ENCODE measurements around the gene CCDC50. TPM values are rescaled to one million over a fixed set of nuclear protein-coding genes. Genes with fewer than 3 reads are reported as not detected.
A peak's percentile ranks its signal among the peaks of the same experiment; 100 is the strongest.

The CCDC50 gene
- total RNA-seq, 4 donors from 2014 or later = 68.1 to 201 (median 106) TPM

- peak overlapping the region in 1 of 4 donors; percentile 22 for H3K27ac ChIP-seq
- H3K4me3 ChIP-seq = no peak overlapping the region
- DNase-seq = no peak
- H3K36me3 ChIP-seq = no peaks in the 10 kb centered on the region
- no peaks in the 10 kb centered on the region for H3K27me3 ChIP-seq
- TF ChIP-seq, protein P1, sequence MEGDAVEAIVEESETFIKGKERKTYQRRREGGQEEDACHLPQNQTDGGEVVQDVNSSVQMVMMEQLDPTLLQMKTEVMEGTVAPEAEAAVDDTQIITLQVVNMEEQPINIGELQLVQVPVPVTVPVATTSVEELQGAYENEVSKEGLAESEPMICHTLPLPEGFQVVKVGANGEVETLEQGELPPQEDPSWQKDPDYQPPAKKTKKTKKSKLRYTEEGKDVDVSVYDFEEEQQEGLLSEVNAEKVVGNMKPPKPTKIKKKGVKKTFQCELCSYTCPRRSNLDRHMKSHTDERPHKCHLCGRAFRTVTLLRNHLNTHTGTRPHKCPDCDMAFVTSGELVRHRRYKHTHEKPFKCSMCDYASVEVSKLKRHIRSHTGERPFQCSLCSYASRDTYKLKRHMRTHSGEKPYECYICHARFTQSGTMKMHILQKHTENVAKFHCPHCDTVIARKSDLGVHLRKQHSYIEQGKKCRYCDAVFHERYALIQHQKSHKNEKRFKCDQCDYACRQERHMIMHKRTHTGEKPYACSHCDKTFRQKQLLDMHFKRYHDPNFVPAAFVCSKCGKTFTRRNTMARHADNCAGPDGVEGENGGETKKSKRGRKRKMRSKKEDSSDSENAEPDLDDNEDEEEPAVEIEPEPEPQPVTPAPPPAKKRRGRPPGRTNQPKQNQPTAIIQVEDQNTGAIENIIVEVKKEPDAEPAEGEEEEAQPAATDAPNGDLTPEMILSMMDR (IDR thresholded peaks at IDR 0.05) = no peak
- TF ChIP-seq POLR2A (IDR thresholded peaks at IDR 0.05) = no peak
- H3K4me1 ChIP-seq = peaks cover 0 to 10% (median 3%) of the 10 kb centered on the region in 4 donors
- no peaks in the 10 kb centered on the region for H3K9me3 ChIP-seq
These were observed 7.6 kb downstream of the CCDC50 start for GRCh38 chr3:191336833-191337232.

DNA sequence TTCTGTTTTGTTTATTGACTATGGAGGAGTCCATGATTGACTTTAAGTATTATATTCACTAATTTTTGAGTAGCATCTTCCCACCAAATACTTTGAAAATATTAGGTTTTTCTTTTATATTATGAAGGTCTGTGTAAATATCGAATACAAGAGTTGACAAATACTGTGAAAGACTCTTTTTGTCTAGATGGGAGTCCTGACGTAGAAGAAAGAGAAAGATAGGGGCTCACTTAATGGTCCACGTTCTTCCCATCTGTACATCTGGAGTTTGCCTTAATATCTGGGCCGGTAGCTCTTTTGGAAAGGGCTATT lies 8.9 kb downstream of the CCDC50 start:
- no peaks in the 10 kb centered on the region for H3K27me3 ChIP-seq
- H3K27ac ChIP-seq = no peak overlapping the region
- peaks cover 0 to 8% (median 3%) of the 10 kb centered on the region in 4 donors for H3K4me1 ChIP-seq
- H3K36me3 ChIP-seq = no peaks in the 10 kb centered on the region
- H3K9me3 ChIP-seq = no peaks in the 10 kb centered on the region
- no peak for DNase-seq
- TF ChIP-seq POLR2A (IDR thresholded peaks at IDR 0.05) = no peak
- TF ChIP-seq, protein P1 (IDR thresholded peaks at IDR 0.05) = no peak
- H3K4me3 ChIP-seq = no peak overlapping the region

DNA sequence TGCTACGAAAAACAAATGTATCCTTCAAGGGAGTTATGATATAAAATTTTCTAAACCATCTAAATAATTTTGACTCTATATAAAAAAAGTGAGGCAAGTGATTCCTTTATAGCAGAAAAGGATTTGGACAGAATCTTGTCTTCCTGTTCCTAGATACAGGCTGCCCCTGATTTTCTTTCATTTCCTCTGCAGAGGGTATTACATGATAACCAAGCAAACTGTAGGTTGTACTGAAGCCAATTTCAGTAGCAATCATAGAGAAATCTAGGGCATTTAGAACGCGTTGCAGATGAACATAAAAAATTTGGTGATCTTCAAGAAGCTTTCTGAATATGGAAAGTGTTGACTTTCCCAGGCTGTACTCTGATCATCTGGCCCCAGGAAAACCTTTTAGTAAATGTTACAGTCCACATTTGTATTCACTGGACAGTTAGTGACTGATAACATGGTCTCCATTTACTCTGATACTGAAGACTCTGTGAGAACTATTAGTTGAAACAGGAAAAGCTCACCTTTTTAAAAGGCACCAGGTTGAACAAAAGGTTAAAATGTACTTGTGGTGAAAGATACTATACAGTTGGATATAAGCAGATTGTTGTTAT lies 10.2 kb downstream of the CCDC50 start:
- no peak for DNase-seq
- no peaks in the 10 kb centered on the region for H3K36me3 ChIP-seq
- TF ChIP-seq, protein P1 (IDR thresholded peaks at IDR 0.05) = no peak
- no peak for TF ChIP-seq POLR2A (IDR thresholded peaks at IDR 0.05)
- H3K27ac ChIP-seq = no peak overlapping the region
- peaks cover 0 to 8% (median 0%) of the 10 kb centered on the region in 4 donors for H3K4me1 ChIP-seq
- no peak overlapping the region for H3K4me3 ChIP-seq
- no peaks in the 10 kb centered on the region for H3K9me3 ChIP-seq
- no peaks in the 10 kb centered on the region for H3K27me3 ChIP-seq

GRCh38 chr3:191340351-191340750 lies 11.2 kb downstream of the CCDC50 start:
- H3K4me3 ChIP-seq = no peak overlapping the region
- H3K27me3 ChIP-seq = no peaks in the 10 kb centered on the region
- H3K9me3 ChIP-seq = no peaks in the 10 kb centered on the region
- no peak overlapping the region for H3K27ac ChIP-seq
- no peak for TF ChIP-seq POLR2A (IDR thresholded peaks at IDR 0.05)
- TF ChIP-seq, protein P1 (IDR thresholded peaks at IDR 0.05) = no peak
- no peaks in the 10 kb centered on the region for H3K36me3 ChIP-seq
- no peak for DNase-seq
- peaks cover 0 to 8% (median 0%) of the 10 kb centered on the region in 4 donors for H3K4me1 ChIP-seq

DNA sequence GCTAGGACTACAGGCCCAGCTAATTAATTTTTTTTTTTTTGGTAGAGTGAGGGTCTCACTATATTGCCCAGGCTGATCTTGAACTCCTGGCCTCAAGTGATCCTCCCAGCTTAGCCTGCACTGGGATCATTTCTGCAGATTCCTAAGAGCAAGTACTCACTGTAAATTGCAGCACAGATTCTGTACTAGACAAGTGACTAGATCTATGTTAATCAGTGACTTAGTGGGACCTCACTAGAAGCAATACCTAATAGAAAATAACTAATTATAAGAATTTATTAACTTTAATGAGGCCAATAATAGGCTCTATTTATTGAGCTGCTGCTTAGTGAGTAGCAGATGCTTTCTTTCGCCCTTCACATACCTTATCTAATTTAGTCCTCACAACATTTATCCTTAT lies 11.8 kb downstream of the CCDC50 start:
- TF ChIP-seq POLR2A (IDR thresholded peaks at IDR 0.05) = no peak
- TF ChIP-seq, protein P1 (IDR thresholded peaks at IDR 0.05) = no peak
- DNase-seq = no peak
- no peaks in the 10 kb centered on the region for H3K27me3 ChIP-seq
- no peak overlapping the region for H3K27ac ChIP-seq
- H3K4me1 ChIP-seq = peaks cover 0 to 8% (median 0%) of the 10 kb centered on the region in 4 donors
- H3K9me3 ChIP-seq = no peaks in the 10 kb centered on the region
- H3K36me3 ChIP-seq = no peaks in the 10 kb centered on the region
- H3K4me3 ChIP-seq = no peak overlapping the region

- Histone ChIP-seq H3K4me3 (no peak overlapping the region), H3K9me3 (no peaks in the 10 kb centered on the region), H3K27me3 (no peaks in the 10 kb centered on the region), H3K27ac (no peak overlapping the region), H3K4me1 (peaks cover 0 to 8% (median 0%) of the 10 kb centered on the region in 4 donors), H3K36me3 (no peaks in the 10 kb centered on the region)
- TF ChIP-seq POLR2A (IDR thresholded peaks at IDR 0.05) = no peak
- TF ChIP-seq, protein P1 (IDR thresholded peaks at IDR 0.05) = no peak
- DNase-seq = no peak
These were observed 12.8 kb downstream of the CCDC50 start for GRCh38 chr3:191342006-191342405.
